HG03103 (cell line): Measurements from ENCODE around the gene ATOH8.
A peak's percentile ranks its signal among the peaks of the same experiment; 100 is the strongest.
"Not testable (repeated sequence)": the region's sequence is repeated elsewhere in the genome, so short reads cannot be mapped to it uniquely, and the experiment has no call there.

Experiments
- ATAC-seq: cut with Tn5 transposase; IDR thresholded peaks from one replicate; pipeline ENCODE4 v1.9.1; 2021; ENCODE audit warnings: low read depth; ENCODE audit not compliant: unreplicated experiment

Gene ATOH8

GRCh38 chr2:85813982-85814801, 60.4 kb downstream of the ATOH8 start:
- no peak for ATAC-seq

GRCh38 chr2:85814802-85815550, 61.2 kb downstream of the ATOH8 start:
- ATAC-seq: no peak

- ATAC-seq: no peak
Measured at GRCh38 chr2:85819811-85820510, 66.2 kb downstream of the ATOH8 start.

- no peak for ATAC-seq
Measured at GRCh38 chr2:85822766-85823165, 69.0 kb downstream of the ATOH8 start.

- no peak for ATAC-seq
Measured at GRCh38 chr2:85823951-85824350, 70.2 kb downstream of the ATOH8 start.

- ATAC-seq: peak; percentile 61
Measured at GRCh38 chr2:85826990-85827878, 73.4 kb downstream of the ATOH8 start.

GRCh38 chr2:85827879-85828569, 74.2 kb downstream of the ATOH8 start:
- ATAC-seq: no peak

- no peak for ATAC-seq
Measured at GRCh38 chr2:85828725-85829124, 74.9 kb downstream of the ATOH8 start.

GRCh38 chr2:85829394-85829793, 75.6 kb downstream of the ATOH8 start:
- not testable (repeated sequence) for ATAC-seq

- no peak for ATAC-seq
Measured at GRCh38 chr2:85830645-85831044, 76.9 kb downstream of the ATOH8 start.

DNA sequence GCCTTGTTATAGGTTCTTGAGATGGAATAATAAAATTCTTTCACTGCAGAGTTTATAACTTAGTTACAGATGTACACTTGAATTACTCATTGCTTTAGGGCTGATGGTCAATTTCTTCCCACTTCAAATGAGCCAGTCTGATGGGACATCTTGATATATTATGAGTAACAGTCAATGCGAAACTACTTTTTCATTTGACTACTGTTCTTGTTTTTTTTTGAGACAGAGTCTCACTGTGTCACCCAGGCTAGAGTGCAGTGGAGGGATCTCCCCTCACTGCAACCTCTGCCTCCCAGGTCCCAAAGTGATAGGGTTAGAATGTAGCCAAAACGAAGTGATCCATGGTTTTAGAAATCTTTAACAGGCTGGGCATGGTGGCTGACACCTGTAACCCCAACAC, 77.9 kb downstream of the ATOH8 start:
- ATAC-seq: no peak

DNA sequence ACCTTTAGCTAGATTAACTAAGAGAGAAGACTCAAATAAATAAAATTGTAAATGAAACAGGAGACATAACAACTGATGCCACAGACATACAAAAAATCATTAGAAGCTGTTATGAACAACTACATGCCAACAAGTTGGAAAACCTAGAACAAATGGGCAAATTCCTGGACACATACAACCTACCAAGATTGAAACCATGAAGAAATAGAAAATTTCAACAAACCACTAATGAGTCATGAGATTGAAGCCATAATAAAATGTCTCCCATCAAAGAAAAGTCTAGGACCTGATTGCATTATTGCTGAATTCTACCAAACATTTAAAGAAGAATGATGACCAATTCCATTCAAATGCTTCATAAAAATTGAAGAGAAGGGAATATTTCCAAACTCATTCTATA, 80.7 kb downstream of the ATOH8 start:
- ATAC-seq: no peak
